Body of pancreas (tissue), 4 donors: Measurements from ENCODE around the gene ESRRA. TPM values are rescaled to one million over a fixed set of nuclear protein-coding genes. Genes with fewer than 3 reads are reported as not detected.
A peak's percentile ranks its signal among the peaks of the same experiment; 100 is the strongest.

Experiments
- ATAC-seq: fragments of 150-250 bp; one replicate; pipeline ENCODE4 v1.9.1; 2016
- DNase-seq, 4 donors: peaks; one replicate each; pipeline ENCODE4 v3.0.0-alpha.2; 2019
- H3K27ac ChIP-seq, 4 donors: fragments of 200-600 bp; sonication (generic); 1 replicate in 3 of 4; 2 replicates in 1 of 4; pipeline versions ENCODE4 v1.5.1 to v1.6.1; 2016 to 2019; ENCODE audit warnings: mild to moderate bottlenecking in 1 of 4, mixed read lengths in 1 of 4, moderate library complexity in 1 of 4
- H3K27me3 ChIP-seq, 2 donors: fragments of 200-600 bp; sonication (generic); one replicate each; pipeline ENCODE4 v1.6.0; 2016; ENCODE audit warnings: mild to moderate bottlenecking in 1 of 2
- H3K36me3 ChIP-seq, 2 donors: fragments of 200-600 bp; sonication (generic); replicated peaks in 1 of 2; 2 replicates each; pipeline ENCODE4 v1.5.1; 2016; ENCODE audit warnings: low read depth in 2 of 2; ENCODE audit not compliant: insufficient read depth in 1 of 2
- H3K4me1 ChIP-seq: fragments of 200-600 bp; sonication (generic); one replicate; pipeline ENCODE4 v1.6.0; 2016
- H3K4me3 ChIP-seq, 2 donors: fragments of 200-600 bp; sonication (generic); 1 replicate in 1 of 2; 2 replicates in 1 of 2; pipeline ENCODE4 v1.5.1; 2016 to 2019
- H3K9me3 ChIP-seq, 3 donors: fragments of 200-600 bp; sonication (generic); 1 replicate in 2 of 3; 2 replicates in 1 of 3; pipeline ENCODE4 v1.5.1; 2016
- POLR2A ChIP-seq, 3 donors: fragments of 450-650 bp; IDR thresholded peaks; one replicate each; pipeline ENCODE4 v1.6.1; 2016; ENCODE audit warnings: antibody characterized with exemption in 3 of 3, mild to moderate bottlenecking in 2 of 3
- WGBS, 2 donors: methylation state at CpG; one replicate each; pipeline ENCODE4 v1.1.5; 2017; 5-methylcytosine and 5-hydroxymethylcytosine counted together
- intact Hi-C: fragments of 100-400 bp; cut with DNase I; formaldehyde crosslinking; loops from one replicate; pipeline ENCODE4 v1.15.1; 2023
- total RNA-seq, 2 donors: library from RNA; depleted of rRNA; stranded (reverse); fragments of >200 nt; gene quantifications; one replicate each; pipeline ENCODE4 v1.1.0, GENCODE V29; 2016
- TF ChIP-seq, protein P1 (sequence below), 7 experiments: fragments of 450-650 bp in 4 of 7; fragments of 200-600 bp in 3 of 7; sonication (generic) in 3 of 7; IDR thresholded peaks; one replicate each; pipeline ENCODE4 v1.5.1; 2016 to 2019; ENCODE audit warnings: antibody characterized with exemption in 7 of 7

The ESRRA gene
- total RNA-seq, 2 donors from 2014 or later = 51.7 to 63.8 TPM

DNA sequence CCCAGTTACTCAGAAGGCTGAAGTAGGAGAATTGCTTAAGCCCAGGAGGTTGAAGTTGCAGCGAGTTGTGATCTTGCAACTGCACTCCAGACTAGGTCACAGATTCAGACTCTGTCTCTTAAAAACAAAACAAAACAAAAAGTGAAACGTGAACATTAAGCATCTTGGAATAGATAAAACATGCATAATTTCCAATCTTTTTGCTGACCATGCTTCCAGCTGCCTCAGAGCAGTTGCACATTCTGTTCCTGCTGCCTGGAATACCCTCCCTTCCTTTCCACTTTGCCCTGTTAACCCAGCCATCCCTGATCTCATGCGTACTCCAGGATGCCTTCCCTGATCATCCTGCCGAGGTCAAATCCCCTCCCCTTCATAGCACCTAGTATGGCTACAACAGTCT, 34.0 kb downstream of the ESRRA start:
- TF ChIP-seq, protein P1, sequence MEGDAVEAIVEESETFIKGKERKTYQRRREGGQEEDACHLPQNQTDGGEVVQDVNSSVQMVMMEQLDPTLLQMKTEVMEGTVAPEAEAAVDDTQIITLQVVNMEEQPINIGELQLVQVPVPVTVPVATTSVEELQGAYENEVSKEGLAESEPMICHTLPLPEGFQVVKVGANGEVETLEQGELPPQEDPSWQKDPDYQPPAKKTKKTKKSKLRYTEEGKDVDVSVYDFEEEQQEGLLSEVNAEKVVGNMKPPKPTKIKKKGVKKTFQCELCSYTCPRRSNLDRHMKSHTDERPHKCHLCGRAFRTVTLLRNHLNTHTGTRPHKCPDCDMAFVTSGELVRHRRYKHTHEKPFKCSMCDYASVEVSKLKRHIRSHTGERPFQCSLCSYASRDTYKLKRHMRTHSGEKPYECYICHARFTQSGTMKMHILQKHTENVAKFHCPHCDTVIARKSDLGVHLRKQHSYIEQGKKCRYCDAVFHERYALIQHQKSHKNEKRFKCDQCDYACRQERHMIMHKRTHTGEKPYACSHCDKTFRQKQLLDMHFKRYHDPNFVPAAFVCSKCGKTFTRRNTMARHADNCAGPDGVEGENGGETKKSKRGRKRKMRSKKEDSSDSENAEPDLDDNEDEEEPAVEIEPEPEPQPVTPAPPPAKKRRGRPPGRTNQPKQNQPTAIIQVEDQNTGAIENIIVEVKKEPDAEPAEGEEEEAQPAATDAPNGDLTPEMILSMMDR (IDR thresholded peaks at IDR 0.05) = no peak
- no peak for TF ChIP-seq POLR2A (IDR thresholded peaks at IDR 0.05)
- Histone ChIP-seq H3K36me3 (no peaks in the 10 kb centered on the region), H3K4me3 (no peak overlapping the region), H3K27me3 (no peaks in the 10 kb centered on the region), H3K9me3 (no peaks in the 10 kb centered on the region), H3K4me1 (peaks cover 11% of the 10 kb centered on the region), H3K27ac (no peak overlapping the region)
- DNase-seq = no peak
- 60 to 65% methylated on average over 4 of the region's 4 CpGs for WGBS, 2 donors
- no peak for ATAC-seq
- intact Hi-C loops = no loop called here

DNA sequence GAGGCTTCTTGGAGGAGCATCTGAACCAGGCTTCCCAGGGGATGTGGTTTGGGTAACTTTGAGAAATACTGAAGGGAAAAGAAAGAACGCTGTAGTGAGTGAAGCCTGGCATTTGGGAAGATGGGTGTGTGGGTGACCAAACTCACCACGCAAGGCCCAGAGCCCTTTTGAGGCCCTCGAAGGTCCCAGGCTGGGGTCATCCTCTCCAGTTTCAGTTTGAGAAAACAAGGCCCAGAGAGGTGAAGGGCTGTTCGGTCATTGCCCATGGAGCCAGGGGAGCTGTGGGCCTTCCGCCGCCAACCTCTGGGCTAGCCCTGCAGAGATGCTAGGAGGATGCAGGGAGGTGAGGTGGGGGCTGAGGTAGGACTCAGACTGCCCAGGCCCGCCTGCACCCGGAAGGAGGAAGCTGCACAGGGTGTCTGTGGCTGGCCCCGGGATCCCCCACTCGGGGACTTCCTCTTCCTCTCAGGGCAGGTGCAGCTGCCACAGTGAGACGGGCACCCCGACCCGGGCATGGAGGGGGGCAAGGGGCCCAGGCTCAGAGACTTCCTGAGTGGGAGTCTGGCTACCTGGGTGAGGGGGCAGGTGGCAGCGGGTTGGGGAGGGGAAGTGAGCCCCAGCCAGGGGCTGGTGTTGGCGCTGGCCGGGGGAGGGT, 34.6 kb downstream of the ESRRA start, which contains the start of gene CCDC88B:
TSS of gene CCDC88B (plus strand) at position 451 of the 655 bp plus-strand sequence. CDS start at position 514, 63 bp downstream.
- Histone ChIP-seq H3K9me3 (no peaks in the 10 kb centered on the region), H3K4me1 (peaks cover 11% of the 10 kb centered on the region), H3K4me3 (no peak within 1 kb of the TSS), H3K27me3 (no peaks in the 10 kb centered on the region), H3K36me3 (no peaks in the 10 kb centered on the region), H3K27ac (no peak within 1 kb of the TSS)
- TF ChIP-seq, protein P1 (IDR thresholded peaks at IDR 0.05) = no peak
- no peak for TF ChIP-seq POLR2A (IDR thresholded peaks at IDR 0.05)
- no peak for ATAC-seq
- intact Hi-C loops = no loop called here
- DNase-seq = peak in 3 of 4 donors; percentile 16 to 61 (median 31)
- 57 to 90% methylated on average over 9 to 16 of the region's 16 CpGs for WGBS, 2 donors

DNA sequence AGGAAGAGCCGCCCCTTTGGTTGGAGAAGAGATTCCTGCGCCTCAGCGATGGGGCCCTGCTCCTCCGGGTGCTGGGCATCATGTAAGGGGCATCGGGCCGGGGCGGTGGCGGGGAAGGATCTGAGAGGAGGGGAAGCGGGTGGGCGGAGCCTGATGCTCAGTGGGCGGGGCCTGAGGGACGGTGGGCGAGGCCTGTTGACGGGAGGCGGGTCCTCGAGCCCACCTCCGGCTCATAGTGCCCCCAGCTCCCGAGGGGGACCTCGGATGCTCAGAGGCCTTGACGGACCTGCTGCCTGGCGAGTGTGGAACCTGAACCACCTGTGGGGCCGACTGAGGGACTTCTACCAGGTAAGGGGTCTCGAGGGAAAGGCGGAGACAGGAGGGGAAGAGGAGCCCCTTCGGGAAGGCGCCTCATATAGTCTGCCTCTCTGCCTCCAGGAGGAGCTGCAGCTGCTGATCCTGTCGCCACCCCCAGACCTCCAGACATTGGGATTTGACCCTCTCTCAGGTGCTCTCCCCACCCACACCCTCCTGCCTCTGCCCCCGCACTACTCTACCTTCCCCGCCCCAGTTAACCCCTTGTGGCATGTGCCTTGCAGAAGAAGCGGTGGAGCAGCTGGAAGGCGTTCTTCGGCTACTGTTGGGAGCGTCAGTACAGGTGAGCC, 35.5 kb downstream of the ESRRA start:
- H3K4me1 ChIP-seq = peaks cover 11% of the 10 kb centered on the region
- ATAC-seq = no peak
- no peaks in the 10 kb centered on the region for H3K9me3 ChIP-seq
- no peaks in the 10 kb centered on the region for H3K27me3 ChIP-seq
- peak in 2 of 4 donors; percentile 19 to 24 for DNase-seq
- TF ChIP-seq, protein P1 (IDR thresholded peaks at IDR 0.05) = no peak
- peak in 1 of 3 donors; percentile 12 for TF ChIP-seq POLR2A (IDR thresholded peaks at IDR 0.05)
- H3K4me3 ChIP-seq = no peak overlapping the region
- 43 to 64% methylated on average over 25 to 33 of the region's 33 CpGs for WGBS, 2 donors
- H3K36me3 ChIP-seq = no peaks in the 10 kb centered on the region
- intact Hi-C loops = no loop called here
- no peak overlapping the region for H3K27ac ChIP-seq

DNA sequence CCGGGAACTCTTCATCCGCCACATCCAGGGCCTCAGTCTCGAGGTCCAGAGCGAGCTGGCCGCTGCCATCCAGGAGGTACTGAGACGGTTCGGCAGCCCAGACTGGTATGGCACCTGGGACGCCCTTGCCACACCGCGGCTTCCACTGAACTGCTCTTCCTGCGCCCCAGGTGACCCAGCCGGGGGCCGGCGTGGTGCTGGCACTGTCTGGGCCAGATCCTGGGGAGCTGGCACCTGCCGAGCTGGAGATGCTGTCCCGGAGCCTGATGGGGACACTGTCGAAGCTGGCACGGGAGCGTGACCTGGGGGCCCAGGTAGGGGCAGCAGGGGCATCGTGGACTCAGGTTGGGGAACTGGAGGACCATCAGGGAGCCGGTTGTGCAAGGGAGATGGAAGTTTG, 36.1 kb downstream of the ESRRA start:
- Histone ChIP-seq H3K27me3 (no peaks in the 10 kb centered on the region), H3K4me1 (peaks cover 11% of the 10 kb centered on the region), H3K36me3 (no peaks in the 10 kb centered on the region), H3K27ac (no peak overlapping the region), H3K9me3 (no peaks in the 10 kb centered on the region), H3K4me3 (no peak overlapping the region)
- ATAC-seq = no peak
- 77 to 89% methylated on average over 12 to 21 of the region's 21 CpGs for WGBS, 2 donors
- DNase-seq = no peak
- TF ChIP-seq, protein P1 (IDR thresholded peaks at IDR 0.05) = no peak
- TF ChIP-seq POLR2A (IDR thresholded peaks at IDR 0.05) = no peak
- intact Hi-C loops = no loop called here
